KOPT-K1 (cell line): ENCODE measurements around the gene PDLIM3.

Experiments used
- H3K27ac ChIP-seq: fragments of 200-600 bp; sonication (generic); 2 replicates; pipeline ENCODE4 v1.5.1; 2016; ENCODE audit warnings: antibody characterized with exemption, mild to moderate bottlenecking, low read depth, low read length; ENCODE audit not compliant: poor library complexity, severe bottlenecking
- H3K36me3 ChIP-seq: fragments of 200-600 bp; sonication (generic); 2 replicates; pipeline ENCODE4 v1.5.1; 2017; ENCODE audit warnings: antibody characterized with exemption, mild to moderate bottlenecking, low read length, moderate library complexity; ENCODE audit not compliant: insufficient read depth
- H3K9me3 ChIP-seq: fragments of 200-600 bp; sonication (generic); 2 replicates; pipeline ENCODE4 v1.5.1; 2017; ENCODE audit warnings: antibody characterized with exemption, low read length, mild to moderate bottlenecking; ENCODE audit not compliant: insufficient read depth, poor library complexity, severe bottlenecking

Gene PDLIM3, protein sequence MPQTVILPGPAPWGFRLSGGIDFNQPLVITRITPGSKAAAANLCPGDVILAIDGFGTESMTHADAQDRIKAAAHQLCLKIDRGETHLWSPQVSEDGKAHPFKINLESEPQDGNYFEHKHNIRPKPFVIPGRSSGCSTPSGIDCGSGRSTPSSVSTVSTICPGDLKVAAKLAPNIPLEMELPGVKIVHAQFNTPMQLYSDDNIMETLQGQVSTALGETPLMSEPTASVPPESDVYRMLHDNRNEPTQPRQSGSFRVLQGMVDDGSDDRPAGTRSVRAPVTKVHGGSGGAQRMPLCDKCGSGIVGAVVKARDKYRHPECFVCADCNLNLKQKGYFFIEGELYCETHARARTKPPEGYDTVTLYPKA

DNA sequence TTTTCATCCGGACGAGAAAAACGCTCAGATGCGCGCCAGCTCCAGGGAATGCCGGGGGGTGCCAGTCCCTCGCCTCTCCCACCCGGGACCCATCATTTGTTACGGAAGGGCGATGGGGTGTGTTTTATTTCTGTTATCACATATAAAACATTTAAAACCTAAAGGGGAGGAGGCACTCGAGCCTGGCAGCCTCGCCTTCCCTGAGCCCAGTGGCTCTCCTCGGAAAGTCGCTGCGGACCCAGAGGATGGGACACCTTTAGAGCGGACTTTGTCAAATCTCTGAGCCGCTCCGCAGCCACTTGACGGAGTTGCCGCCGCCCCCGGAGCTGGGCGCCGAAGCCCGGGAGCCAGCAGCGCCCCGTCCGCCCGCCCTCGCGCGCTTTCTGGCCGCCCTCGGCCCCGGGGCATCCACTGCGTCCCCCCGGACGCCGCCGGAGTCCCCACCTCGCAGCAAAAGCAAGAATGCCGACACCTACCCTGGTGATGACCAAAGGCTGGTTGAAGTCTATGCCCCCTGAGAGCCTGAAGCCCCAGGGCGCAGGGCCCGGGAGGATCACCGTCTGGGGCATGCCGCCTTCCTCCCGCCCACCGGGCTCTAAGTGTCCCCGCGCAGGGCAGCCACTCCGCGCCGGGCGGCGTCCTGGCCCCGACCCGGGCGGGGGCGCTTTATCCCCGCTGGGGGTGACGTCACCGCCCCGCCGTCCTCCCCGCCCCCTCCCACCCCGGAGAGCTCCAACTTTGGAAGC is at the start of gene PDLIM3:
Gene PDLIM3 (minus strand): TSS at position 642 of the 746 bp plus-strand sequence. CDS start 73 bp downstream, at position 569.
- Histone ChIP-seq H3K9me3 (no peaks in the 10 kb centered on the region), H3K36me3 (no peaks in the 10 kb centered on the region), H3K27ac (no peak within 1 kb of the TSS)

DNA sequence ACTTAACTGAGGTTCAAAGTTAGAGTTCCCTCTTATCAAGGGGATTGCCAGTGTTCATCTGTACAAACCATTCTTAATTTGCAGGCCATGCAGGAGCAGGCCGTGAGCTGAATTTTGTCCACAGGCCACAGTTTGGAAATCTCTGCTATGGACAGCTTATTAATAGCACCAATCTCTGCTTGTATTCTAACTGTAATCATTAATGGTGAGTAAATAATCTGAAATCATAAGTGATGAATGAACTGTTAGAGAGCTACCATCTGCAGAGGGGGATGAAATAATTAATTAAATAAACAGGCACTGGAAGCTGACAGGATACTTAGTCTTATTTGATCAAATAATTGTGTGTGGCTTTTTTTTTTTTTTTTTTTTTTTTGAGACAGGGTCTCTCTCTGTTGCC is 48.5 kb upstream of the PDLIM3 start:
- no peak overlapping the region for H3K27ac ChIP-seq
- no peaks in the 10 kb centered on the region for H3K36me3 ChIP-seq
- H3K9me3 ChIP-seq = no peaks in the 10 kb centered on the region

DNA sequence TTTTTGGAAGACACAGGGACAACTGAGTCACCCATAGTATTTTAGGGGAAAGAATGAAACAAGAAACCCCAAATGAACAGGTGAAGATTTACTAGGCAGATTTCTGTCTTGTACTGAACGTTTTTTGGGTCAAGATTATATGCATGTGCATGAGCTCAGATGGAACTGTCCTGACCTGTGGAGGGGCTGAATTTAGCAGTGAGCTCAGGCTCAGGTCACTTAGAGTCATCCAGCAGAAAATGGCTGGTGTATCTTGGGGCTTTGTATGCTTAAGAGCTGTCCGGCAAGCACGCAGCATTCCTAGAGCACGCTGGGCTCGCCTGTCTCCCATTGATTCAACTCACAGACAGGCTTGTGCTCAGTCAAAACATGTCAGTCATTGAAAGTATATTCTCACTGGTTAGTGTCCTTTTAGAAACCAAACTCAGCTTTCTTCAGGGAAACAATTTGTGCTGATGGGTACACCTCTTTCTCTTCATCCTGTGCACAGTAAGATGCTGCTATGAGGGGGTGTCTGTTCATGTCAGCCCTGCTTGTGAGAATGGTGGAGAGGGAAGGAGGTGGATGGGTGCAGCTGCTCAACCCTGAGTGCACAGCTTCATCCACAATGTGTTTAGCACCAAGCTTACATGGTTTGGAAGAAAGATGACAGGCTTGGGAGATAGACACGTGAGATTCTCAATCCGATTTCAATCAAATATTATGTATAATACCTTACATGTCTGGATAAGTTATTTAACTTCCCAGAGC is 47.5 kb upstream of the PDLIM3 start:
- H3K36me3 ChIP-seq = no peaks in the 10 kb centered on the region
- no peaks in the 10 kb centered on the region for H3K9me3 ChIP-seq
- H3K27ac ChIP-seq = no peak overlapping the region

DNA sequence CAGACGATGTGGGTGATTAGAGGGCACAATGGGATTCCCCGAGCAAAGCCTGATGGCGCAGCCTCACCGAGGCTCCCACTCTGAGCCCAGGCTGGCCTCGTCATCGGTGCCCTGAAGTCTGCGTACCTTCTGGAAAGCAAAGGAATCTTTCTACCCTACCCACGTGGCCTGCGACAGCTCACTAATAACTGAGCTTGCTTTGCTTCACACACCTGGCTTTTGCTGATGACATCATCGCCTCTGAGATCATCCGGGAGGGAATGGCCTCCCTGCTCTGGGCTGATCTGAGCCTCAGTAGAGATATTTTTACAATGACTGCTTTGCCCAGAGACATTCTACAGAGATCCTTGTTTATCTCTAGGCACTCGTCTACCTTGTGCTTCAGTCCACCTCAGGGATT is 45.4 kb upstream of the PDLIM3 start:
- Histone ChIP-seq H3K9me3 (no peaks in the 10 kb centered on the region), H3K27ac (no peak overlapping the region), H3K36me3 (no peaks in the 10 kb centered on the region)

DNA sequence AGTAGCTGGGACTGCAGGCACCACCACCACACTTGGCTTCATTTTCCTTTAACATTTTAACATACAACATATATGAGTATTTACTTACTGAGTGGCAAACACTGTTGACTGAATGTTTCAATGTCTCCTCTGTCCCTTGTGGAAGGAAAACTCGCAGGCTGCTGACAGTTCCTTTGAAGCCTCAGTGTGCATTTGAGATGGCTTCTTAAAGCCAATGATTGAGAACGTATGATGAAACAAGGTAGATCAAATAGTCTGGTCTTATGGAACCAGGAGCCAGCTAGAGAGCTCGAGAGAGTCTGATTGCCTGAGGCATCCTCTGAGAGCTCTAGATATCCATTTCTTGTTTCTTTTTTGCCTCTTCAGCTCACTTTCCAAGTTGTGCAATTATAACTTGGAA is 43.0 kb upstream of the PDLIM3 start:
- Histone ChIP-seq H3K36me3 (no peaks in the 10 kb centered on the region), H3K27ac (no peak overlapping the region), H3K9me3 (no peaks in the 10 kb centered on the region)

DNA sequence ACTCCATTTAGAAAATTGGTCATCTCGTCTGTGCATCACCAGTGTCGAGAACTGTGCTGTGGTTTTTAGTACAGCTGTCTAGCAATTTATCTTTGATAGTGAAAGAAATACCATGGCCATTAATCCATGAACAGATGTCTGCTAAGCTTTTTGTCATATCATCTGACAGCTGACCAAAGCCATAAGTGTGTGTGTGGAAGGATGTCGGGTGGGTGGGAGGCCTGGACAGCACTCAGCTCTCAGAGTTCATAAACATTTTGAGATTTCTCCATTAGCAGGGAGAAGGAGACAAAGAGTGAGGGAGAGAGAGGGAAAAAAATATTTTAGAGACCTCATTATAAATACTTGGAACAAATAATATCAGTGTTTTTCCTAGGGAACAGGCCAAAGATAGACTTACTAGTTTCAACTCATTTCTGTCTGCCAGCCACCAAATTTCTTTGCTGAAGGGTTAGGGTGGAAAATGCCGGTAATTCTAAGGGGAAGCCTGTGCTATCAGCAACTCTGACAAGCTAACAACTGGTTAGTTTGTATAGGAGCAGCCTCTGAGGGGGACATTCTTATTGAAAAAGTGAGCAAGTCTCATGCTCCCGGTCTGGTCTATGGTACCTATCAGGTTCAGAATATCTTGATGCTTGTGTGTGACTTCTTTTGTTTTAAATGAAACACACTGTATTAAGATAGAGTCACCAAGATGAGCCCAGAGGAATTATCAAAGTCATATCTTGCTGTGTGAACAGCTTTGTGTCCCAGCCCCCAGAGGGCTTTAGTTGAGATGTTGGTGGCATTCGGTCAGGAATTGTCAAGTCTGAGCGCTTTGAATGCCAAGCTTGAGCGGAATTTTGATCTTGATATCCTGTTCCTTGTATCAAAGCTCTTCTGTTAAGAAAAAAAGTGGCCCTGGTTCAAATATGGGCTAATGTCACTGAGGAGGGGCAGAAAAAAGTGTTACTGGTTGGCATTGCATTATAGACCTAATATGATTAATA is 41.9 kb upstream of the PDLIM3 start:
- Histone ChIP-seq H3K27ac (no peak overlapping the region), H3K9me3 (no peaks in the 10 kb centered on the region), H3K36me3 (no peaks in the 10 kb centered on the region)

DNA sequence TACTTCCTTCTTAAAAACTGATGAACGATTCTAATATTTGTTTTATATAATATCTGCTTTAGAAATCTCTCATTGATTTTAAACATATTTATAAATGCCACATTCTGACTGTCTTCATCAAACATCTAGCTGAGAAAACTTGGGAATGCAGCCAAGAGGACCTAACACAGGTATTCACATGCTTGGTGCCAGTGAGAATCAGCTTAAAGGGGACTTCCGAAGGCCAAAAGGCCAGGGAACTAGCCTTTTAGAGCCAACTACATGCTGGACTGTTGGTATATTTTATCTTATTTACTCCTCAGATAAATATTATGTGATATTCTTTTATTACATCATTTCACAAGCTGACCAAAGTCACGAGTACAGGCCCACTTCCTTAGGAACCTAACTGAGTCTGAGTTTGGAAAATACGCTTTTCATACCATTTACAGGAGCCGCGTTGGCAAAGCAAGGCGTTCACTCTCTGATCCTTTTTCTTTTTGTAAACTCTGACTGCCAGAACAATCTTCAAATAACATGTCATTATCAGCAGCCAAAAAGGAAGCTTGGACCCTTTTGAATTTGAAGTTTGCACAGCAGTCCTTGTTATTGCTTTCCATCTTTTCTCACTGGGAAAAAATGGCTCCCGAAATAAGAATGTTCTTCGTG is 41.1 kb upstream of the PDLIM3 start:
- Histone ChIP-seq H3K9me3 (no peaks in the 10 kb centered on the region), H3K27ac (no peak overlapping the region), H3K36me3 (no peaks in the 10 kb centered on the region)

DNA sequence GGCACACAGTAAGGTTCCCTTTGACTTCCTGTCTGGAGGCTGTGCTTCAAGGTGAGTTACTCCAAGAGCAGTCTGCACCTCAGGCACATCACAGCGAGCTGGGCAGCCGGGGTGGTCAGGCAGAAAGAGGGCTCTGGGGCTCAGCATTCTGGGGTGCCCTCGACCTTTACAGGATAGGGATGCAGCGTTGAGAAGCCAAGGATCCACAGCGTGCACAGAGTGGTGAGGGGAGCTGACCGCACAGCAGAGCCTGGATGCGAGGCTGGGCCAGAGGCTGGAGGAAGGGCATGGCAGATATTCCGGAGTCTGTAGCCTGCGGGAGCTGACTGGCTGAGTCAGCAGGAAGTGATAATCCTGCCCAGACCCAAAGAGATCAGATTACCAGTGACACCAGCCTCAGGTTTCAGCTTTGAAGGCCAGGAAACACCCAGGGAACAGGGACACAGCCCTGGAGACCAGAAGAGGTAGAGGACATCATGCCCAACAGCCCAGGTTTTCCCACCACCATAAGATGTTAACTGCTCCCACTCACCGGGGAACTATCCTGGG is 38.4 kb upstream of the PDLIM3 start:
- no peaks in the 10 kb centered on the region for H3K36me3 ChIP-seq
- no peaks in the 10 kb centered on the region for H3K9me3 ChIP-seq
- no peak overlapping the region for H3K27ac ChIP-seq

DNA sequence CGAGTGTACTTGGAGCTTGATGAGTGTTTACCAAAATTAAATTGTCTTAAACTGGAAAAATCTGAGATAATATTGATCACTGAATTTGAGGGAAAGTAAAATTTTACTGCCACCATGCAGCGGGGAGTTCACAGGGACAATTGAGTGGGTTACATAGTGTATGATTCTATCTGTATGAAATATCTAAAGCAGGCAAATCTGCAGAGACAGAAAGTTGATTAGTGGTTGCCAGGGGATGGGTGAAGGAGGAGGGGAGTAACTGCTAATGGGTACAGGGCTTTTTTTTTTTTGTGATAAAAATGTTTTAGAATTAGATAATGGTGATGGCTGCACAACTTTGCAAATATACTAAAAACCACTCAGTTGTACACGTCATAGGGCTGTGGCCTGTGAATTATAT is 35.4 kb upstream of the PDLIM3 start:
- Histone ChIP-seq H3K36me3 (no peaks in the 10 kb centered on the region), H3K27ac (no peak overlapping the region), H3K9me3 (peaks cover under 1% of the 10 kb centered on the region)

DNA sequence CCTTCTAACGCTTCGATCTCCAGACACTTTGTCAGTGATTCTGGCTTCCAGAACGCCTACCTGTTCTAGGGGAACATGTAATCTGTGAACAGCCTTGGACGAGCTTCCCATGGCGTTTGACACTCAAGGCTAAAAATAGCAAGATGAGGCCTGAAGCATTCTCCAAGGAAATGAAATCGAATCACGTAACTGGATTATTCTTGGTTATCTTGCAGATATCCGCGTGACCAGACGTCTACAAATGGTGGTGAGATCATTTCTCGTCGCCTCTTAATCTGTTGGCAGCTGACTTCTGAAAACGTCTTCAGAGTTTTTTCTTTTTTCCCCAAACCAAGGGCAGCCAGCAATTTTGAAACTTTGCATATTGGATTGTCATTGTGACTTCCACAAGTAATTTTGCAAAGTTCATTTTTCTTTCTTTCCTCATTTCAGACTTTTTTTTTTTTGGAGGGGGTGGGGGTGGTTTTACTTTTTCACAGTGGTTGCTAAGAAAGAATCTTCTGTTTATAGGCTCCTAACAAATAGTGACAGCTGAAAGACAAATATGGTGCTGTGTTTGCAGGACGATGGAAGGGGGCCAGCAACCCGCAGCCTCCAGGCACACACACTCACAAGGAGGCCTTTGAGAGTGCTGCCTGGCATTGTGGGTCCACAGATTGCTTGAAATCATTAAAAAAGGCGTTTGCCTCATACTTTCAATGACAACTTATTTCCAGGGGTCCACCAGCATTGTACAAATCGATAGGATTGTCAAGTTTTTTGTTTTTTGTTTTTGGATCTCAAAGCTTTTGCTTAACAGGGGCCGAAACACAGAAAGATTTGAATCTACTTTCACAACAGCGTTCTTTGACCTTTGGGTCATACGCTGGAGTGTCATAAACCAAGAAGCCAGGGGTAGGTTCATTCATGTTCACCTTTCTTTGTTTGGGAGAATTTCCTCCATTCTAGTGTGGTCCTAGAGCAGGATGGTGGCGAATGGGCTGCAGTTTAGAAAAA is 32.4 kb upstream of the PDLIM3 start:
- H3K27ac ChIP-seq = no peak overlapping the region
- H3K36me3 ChIP-seq = no peaks in the 10 kb centered on the region
- peaks cover 12% of the 10 kb centered on the region for H3K9me3 ChIP-seq

DNA sequence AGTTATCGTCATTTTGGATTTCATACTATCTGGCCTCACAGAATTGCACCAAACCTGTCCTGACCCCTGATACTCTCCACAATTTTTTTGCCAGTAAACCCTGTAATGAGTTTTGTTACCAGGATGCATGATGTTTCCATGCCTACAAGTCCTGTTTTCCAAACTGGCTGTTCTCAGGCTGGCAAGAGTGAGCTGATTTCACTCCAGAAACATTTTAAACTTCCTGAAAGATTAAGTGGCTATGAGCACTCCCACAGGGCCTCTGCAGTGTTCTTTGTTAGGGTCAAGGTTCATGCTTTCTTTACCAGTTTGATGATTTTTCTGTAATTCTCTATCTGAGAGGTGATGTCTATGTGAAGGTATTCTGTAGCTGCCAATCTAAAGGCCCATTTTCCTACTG is 31.7 kb upstream of the PDLIM3 start:
- H3K36me3 ChIP-seq = no peaks in the 10 kb centered on the region
- peaks cover 12% of the 10 kb centered on the region for H3K9me3 ChIP-seq
- no peak overlapping the region for H3K27ac ChIP-seq

DNA sequence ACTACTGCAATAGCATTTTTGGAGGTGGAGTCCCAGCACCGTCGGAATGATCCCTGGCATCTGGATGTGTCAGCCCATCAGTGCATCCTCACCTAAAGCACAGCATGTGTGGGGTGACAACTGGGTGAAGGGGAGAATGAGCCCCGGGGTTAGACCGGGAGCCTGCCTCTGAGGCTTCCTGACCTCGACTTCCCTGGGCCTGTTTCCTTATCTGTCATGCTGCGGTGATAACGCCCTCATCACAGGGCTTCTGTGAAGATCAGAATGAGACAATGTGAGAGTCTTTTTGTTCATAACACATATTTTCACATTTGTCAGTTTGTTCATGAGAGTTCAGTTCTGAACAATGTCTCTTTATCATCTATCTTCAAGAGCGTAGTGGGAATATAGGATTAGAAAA is 31.1 kb upstream of the PDLIM3 start:
- Histone ChIP-seq H3K27ac (no peak overlapping the region), H3K9me3 (peaks cover 12% of the 10 kb centered on the region)

DNA sequence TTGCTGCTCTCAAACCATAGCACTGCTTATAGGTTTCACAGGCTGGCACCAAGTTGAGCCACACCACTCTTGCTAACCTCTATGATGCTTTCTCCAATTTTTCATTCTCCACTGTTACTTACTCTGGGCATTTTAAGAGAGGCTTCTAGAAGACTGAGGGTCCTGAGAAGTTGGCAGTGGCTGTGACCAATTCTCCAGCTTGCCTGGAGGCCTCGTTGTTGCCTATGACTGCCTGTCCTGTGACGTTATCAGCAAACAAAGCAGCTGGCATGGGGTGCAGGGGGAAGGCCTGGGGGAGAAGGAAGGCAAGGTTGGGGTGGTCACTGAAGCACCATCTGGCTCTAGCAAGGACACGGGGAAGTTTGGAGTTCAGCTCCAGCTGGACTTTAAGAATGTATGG is 30.4 kb upstream of the PDLIM3 start:
- H3K36me3 ChIP-seq = no peaks in the 10 kb centered on the region
- H3K27ac ChIP-seq = no peak overlapping the region
- peaks cover 12% of the 10 kb centered on the region for H3K9me3 ChIP-seq

More for the DNA sequence above, 31.1 kb upstream of the PDLIM3 start:
- no peaks in the 10 kb centered on the region for H3K36me3 ChIP-seq
